OCI-LY7 (cell line): ENCODE results near the gene LIPC. TPM values are rescaled to one million over a fixed set of nuclear protein-coding genes. Genes with fewer than 3 reads are reported as not detected.

Experiments used
- BruUV-seq: library from RNA; stranded (reverse); fragments of 400-500 nt; replicated peaks from 2 replicates; lab custom pipeline; 2021; lab: Mats Ljungman, UMichigan
- CTCF ChIA-PET: fragments of 300-600 bp; sonication (Branson Sonifier 250); formaldehyde crosslinking; loops from one replicate; lab custom pipeline; 2022; ENCODE audit warnings: antibody characterized with exemption; ENCODE audit not compliant: unreplicated experiment; lab: Charles Lee
- POLR2A ChIA-PET: fragments of 300-600 bp; sonication (Branson Sonifier 250); formaldehyde crosslinking; loops from one replicate; lab custom pipeline; 2022; ENCODE audit warnings: antibody characterized with exemption; lab: Charles Lee
- DNase-seq: peaks from one replicate; pipeline ENCODE4 v3.0.0-alpha.2; 2015; ENCODE audit warnings: low spot score
- H2AFZ ChIP-seq: fragments of 200-600 bp; sonication (generic), shearing (Covaris generic); 2 replicates; pipeline ENCODE4 v1.6.1; 2014; ENCODE audit warnings: mild to moderate bottlenecking, antibody characterized with exemption, low read length, moderate library complexity
- H3K27ac ChIP-seq: fragments of 200-600 bp; sonication (generic); 2 replicates; pipeline ENCODE4 v1.5.1; 2014; ENCODE audit warnings: mixed run types, low read depth, mild to moderate bottlenecking, moderate library complexity, low read length, inconsistent platforms; ENCODE audit not compliant: poor library complexity, severe bottlenecking
- H3K36me3 ChIP-seq: fragments of 200-600 bp; sonication (generic); 2 replicates; pipeline ENCODE4 v1.6.1; 2014; ENCODE audit warnings: mild to moderate bottlenecking, antibody characterized with exemption, low read length, moderate library complexity, mixed read lengths; ENCODE audit not compliant: insufficient read depth
- H3K4me1 ChIP-seq: fragments of 200-600 bp; sonication (generic); 2 replicates; pipeline ENCODE4 v1.5.1; 2014; ENCODE audit warnings: mild to moderate bottlenecking, low read length; ENCODE audit not compliant: insufficient read depth, poor library complexity, severe bottlenecking
- H3K4me2 ChIP-seq: fragments of 200-600 bp; sonication (generic); 2 replicates; pipeline ENCODE4 v1.6.1; 2014; ENCODE audit warnings: mild to moderate bottlenecking, low read length
- H3K4me3 ChIP-seq: fragments of 200-600 bp; sonication (generic); 2 replicates; pipeline ENCODE4 v1.5.1; 2014; ENCODE audit warnings: mild to moderate bottlenecking, low read depth, low read length; ENCODE audit not compliant: poor library complexity, severe bottlenecking
- H3K79me2 ChIP-seq: fragments of 200-600 bp; sonication (generic); 2 replicates; pipeline ENCODE4 v1.6.1; 2016; ENCODE audit warnings: low read depth, mild to moderate bottlenecking, low read length, moderate library complexity, mixed read lengths; ENCODE audit not compliant: insufficient read depth
- H3K9me2 ChIP-seq: fragments of 200-600 bp; sonication (generic); 2 replicates; pipeline ENCODE4 v1.6.1; 2016; ENCODE audit warnings: mild to moderate bottlenecking, low read length, mixed read lengths; ENCODE audit not compliant: insufficient read depth
- H3K9me3 ChIP-seq: fragments of 200-600 bp; sonication (generic); 2 replicates; pipeline ENCODE4 v1.6.1; 2014; ENCODE audit warnings: mild to moderate bottlenecking, mixed run types, low read length, mixed read lengths
- H4K20me1 ChIP-seq: fragments of 200-600 bp; sonication (generic); 2 replicates; pipeline ENCODE4 v1.6.1; 2014; ENCODE audit warnings: mild to moderate bottlenecking, antibody characterized with exemption, low read length, moderate library complexity, mixed read lengths; ENCODE audit not compliant: insufficient read depth
- EZH2phosphoT487 ChIP-seq: fragments of 200-600 bp; sonication (generic); IDR thresholded peaks from 2 replicates; pipeline ENCODE4 v1.6.1; 2018; ENCODE audit warnings: low read depth, borderline replicate concordance, mild to moderate bottlenecking, mixed run types, antibody characterized with exemption, low read length, moderate library complexity, mixed read lengths
- intact Hi-C: fragments of 100-400 bp; cut with micrococcal nuclease; formaldehyde crosslinking; loops from one replicate; pipeline ENCODE4 v1.10.0; 2022; ENCODE audit not compliant: unreplicated experiment
- total RNA-seq, 2 experiments: library from RNA; depleted of rRNA in 1 of 2; stranded (reverse); fragments of >200 nt in 1 of 2; shearing (Covaris generic) in 1 of 2; gene quantifications; 2 replicates each; pipeline ENCODE4 v1.2.3, GENCODE V29; 2014 to 2022
- TF ChIP-seq, protein P1 (sequence below): fragments of 200-600 bp; sonication (generic); conservative IDR thresholded peaks from 2 replicates; pipeline ENCODE4 v1.5.1; 2014; ENCODE audit warnings: mild to moderate bottlenecking, antibody characterized with exemption, low read length, moderate library complexity, mixed read lengths

The LIPC gene
- total RNA-seq, 2 experiments from 2014 or later = 0.50 TPM; not detected in 1

DNA sequence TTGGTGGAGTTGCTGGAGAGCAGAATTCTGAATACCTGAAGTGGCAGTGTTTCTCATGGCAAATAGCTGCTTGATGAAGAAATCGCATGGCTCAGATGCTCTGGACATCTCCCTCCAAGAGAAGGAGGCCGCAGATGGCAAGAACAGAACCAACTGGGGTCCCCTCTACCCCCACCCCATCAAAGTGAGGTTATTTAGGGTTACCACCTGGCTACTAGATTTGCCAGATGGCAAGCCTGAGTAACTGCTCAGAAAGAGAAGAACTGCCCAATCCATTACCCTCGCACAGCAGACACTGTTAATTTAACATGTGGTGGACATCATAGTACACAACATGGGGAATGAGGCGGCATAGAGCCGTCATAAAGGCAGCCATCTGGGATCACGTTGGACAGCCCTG lies 30.5 kb upstream of the LIPC start:
- H3K4me3 ChIP-seq = no peak overlapping the region
- H3K36me3 ChIP-seq = no peaks in the 10 kb centered on the region
- H4K20me1 ChIP-seq = no peaks in the 10 kb centered on the region
- H2AFZ ChIP-seq = no peak overlapping the region
- H3K4me1 ChIP-seq = no peaks in the 10 kb centered on the region
- CTCF ChIA-PET = no interaction called here
- H3K4me2 ChIP-seq = no peak overlapping the region
- POLR2A ChIA-PET = no interaction called here
- no peak overlapping the region for H3K27ac ChIP-seq
- no peaks in the 10 kb centered on the region for H3K9me2 ChIP-seq
- no TSS peak for BruUV-seq
- intact Hi-C loops = no loop called here
- no peak for DNase-seq
- no peaks in the 10 kb centered on the region for H3K79me2 ChIP-seq
- TF ChIP-seq, protein P1, sequence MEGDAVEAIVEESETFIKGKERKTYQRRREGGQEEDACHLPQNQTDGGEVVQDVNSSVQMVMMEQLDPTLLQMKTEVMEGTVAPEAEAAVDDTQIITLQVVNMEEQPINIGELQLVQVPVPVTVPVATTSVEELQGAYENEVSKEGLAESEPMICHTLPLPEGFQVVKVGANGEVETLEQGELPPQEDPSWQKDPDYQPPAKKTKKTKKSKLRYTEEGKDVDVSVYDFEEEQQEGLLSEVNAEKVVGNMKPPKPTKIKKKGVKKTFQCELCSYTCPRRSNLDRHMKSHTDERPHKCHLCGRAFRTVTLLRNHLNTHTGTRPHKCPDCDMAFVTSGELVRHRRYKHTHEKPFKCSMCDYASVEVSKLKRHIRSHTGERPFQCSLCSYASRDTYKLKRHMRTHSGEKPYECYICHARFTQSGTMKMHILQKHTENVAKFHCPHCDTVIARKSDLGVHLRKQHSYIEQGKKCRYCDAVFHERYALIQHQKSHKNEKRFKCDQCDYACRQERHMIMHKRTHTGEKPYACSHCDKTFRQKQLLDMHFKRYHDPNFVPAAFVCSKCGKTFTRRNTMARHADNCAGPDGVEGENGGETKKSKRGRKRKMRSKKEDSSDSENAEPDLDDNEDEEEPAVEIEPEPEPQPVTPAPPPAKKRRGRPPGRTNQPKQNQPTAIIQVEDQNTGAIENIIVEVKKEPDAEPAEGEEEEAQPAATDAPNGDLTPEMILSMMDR = no peak
- TF ChIP-seq EZH2phosphoT487 = no peak
- H3K9me3 ChIP-seq = no peaks in the 10 kb centered on the region

GRCh38 chr15:58401991-58402649 lies 29.7 kb upstream of the LIPC start:
- intact Hi-C loops = no loop called here
- no peaks in the 10 kb centered on the region for H3K79me2 ChIP-seq
- no peak overlapping the region for H3K27ac ChIP-seq
- H3K9me3 ChIP-seq = no peaks in the 10 kb centered on the region
- no peaks in the 10 kb centered on the region for H4K20me1 ChIP-seq
- H3K4me3 ChIP-seq = no peak overlapping the region
- no TSS peak for BruUV-seq
- no peaks in the 10 kb centered on the region for H3K4me1 ChIP-seq
- no peak overlapping the region for H3K4me2 ChIP-seq
- no peak for TF ChIP-seq EZH2phosphoT487
- ChIA-PET CTCF (no interaction called here), POLR2A (interaction anchor here (1.4 kb wide), 1 partner anchor 19 kb away, joined by 3 read pairs; no protein-coding TSS in a partner anchor)
- H3K36me3 ChIP-seq = no peaks in the 10 kb centered on the region
- H3K9me2 ChIP-seq = no peaks in the 10 kb centered on the region
- no peak for DNase-seq
- no peak overlapping the region for H2AFZ ChIP-seq

DNA sequence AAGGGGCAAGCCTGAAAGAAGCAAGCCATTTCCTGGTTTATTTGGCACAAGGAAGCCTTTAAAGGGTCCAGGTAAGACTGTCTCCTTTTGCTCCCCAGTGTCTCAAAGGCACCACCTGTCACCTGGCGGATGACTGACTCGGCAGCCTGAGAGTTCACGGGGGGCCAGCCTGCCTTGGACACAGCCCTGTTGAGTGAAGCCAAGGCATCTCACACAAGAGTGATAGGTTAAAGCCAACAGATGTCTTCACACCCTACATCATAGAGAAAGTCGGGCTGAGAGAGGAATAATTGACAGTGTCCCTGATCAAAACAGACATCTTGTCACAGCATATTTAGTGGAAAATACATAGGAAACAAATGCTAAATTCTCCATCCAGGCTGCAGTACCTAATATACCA lies 28.2 kb upstream of the LIPC start:
- H3K4me1 ChIP-seq = no peaks in the 10 kb centered on the region
- no peaks in the 10 kb centered on the region for H3K9me3 ChIP-seq
- ChIA-PET CTCF (no interaction called here), POLR2A (interaction anchor here (0.7 to 1.4 kb wide), 2 partner anchors 17 to 57 kb away, joined by 3 read pairs; no protein-coding TSS in a partner anchor)
- no peak for DNase-seq
- H3K27ac ChIP-seq = no peak overlapping the region
- H3K4me2 ChIP-seq = no peak overlapping the region
- no peaks in the 10 kb centered on the region for H3K79me2 ChIP-seq
- no peaks in the 10 kb centered on the region for H3K36me3 ChIP-seq
- BruUV-seq = no TSS peak
- H3K9me2 ChIP-seq = no peaks in the 10 kb centered on the region
- intact Hi-C loops = no loop called here
- no peak overlapping the region for H2AFZ ChIP-seq
- no peaks in the 10 kb centered on the region for H4K20me1 ChIP-seq
- no peak overlapping the region for H3K4me3 ChIP-seq
- no peak for TF ChIP-seq EZH2phosphoT487
- TF ChIP-seq, protein P1 = no peak
